Liver (tissue), 3 donors: ENCODE data around the gene EXOSC6.

Source experiments
- CTCF ChIP-seq: fragments of 150-350 bp; IDR thresholded peaks from 2 replicates; pipeline ENCODE4 v1.5.1; 2017; ENCODE audit warnings: improper control_type of control experiment, low read depth, low read length; ENCODE audit not compliant: missing input control
- FOXA1 ChIP-seq: IDR thresholded peaks from 2 replicates; pipeline ENCODE4 v1.6.1; 2016; ENCODE audit warnings: antibody characterized with exemption
- GABPA ChIP-seq, 2 donors: IDR thresholded peaks in 1 of 2; conservative IDR thresholded peaks in 1 of 2; 2 replicates each; pipeline ENCODE4 v1.6.1; 2016; ENCODE audit warnings: antibody characterized with exemption in 2 of 2, mild to moderate bottlenecking in 1 of 2, moderate library complexity in 1 of 2
- ZBTB33 ChIP-seq: IDR thresholded peaks from 2 replicates; pipeline ENCODE4 v1.6.1; 2016; ENCODE audit warnings: antibody characterized with exemption
- donor health status: healthy.
- donor health status: healthy.

GRCh38 chr16:70255574-70255973 is 3.8 kb upstream of the EXOSC6 start:
- no peak for TF ChIP-seq ZBTB33
- TF ChIP-seq CTCF: no peak
- TF ChIP-seq GABPA (IDR thresholded peaks at IDR 0.05 in 1 of 2, conservative IDR thresholded peaks at IDR 0.05 in 1 of 2): no peak
- no peak for TF ChIP-seq FOXA1
